ENCODE measurements around the gene MTHFS.

Gene MTHFS

GRCh38 chr15:79886124-79886523 lies 10.7 kb downstream of the MTHFS start:
- TF ChIP-seq CTCF (IDR thresholded peaks at IDR 0.05; ENCODE audit: borderline replicate concordance, control extremely low read depth, extremely low read depth, insufficient read depth, missing control alignments): no peak
- in situ Hi-C loops (cut with MboI; ENCODE audit: low sequenced_read_pairs, unreplicated experiment): loop anchor here (25.0 kb wide), 1 partner anchor 276 kb away; the partner anchor contains the start of gene FAH
- DNase-seq (ENCODE audit: low spot score): no peak

GRCh38 chr15:79884204-79884596 lies 12.6 kb downstream of the MTHFS start:
- TF ChIP-seq CTCF (IDR thresholded peaks at IDR 0.05; ENCODE audit: borderline replicate concordance, control extremely low read depth, extremely low read depth, insufficient read depth, missing control alignments): no peak
- DNase-seq (ENCODE audit: low spot score): no peak
- in situ Hi-C loops (cut with MboI; ENCODE audit: low sequenced_read_pairs, unreplicated experiment): loop anchor here (25.0 kb wide), 1 partner anchor 278 kb away; the partner anchor contains the start of gene FAH

- TF ChIP-seq CTCF (IDR thresholded peaks at IDR 0.05; ENCODE audit: borderline replicate concordance, control extremely low read depth, extremely low read depth, insufficient read depth, missing control alignments): no peak
- no peak for DNase-seq (ENCODE audit: low spot score)
- in situ Hi-C loops (cut with MboI; ENCODE audit: low sequenced_read_pairs, unreplicated experiment): loop anchor here (25.0 kb wide), 1 partner anchor 279 kb away; the partner anchor contains the start of gene FAH
These were observed 13.1 kb downstream of the MTHFS start for GRCh38 chr15:79883579-79884203.

GRCh38 chr15:79881668-79882067 lies 15.1 kb downstream of the MTHFS start:
- TF ChIP-seq CTCF (IDR thresholded peaks at IDR 0.05; ENCODE audit: borderline replicate concordance, control extremely low read depth, extremely low read depth, insufficient read depth, missing control alignments): no peak
- DNase-seq (ENCODE audit: low spot score): no peak
- in situ Hi-C loops (cut with MboI; ENCODE audit: low sequenced_read_pairs, unreplicated experiment): loop anchor here (25.0 kb wide), 1 partner anchor 281 kb away; the partner anchor contains the start of gene FAH

GRCh38 chr15:79881254-79881653 lies 15.6 kb downstream of the MTHFS start:
- in situ Hi-C loops (cut with MboI; ENCODE audit: low sequenced_read_pairs, unreplicated experiment): loop anchor here (25.0 kb wide), 1 partner anchor 281 kb away; the partner anchor contains the start of gene FAH
- no peak for DNase-seq (ENCODE audit: low spot score)
- TF ChIP-seq CTCF (IDR thresholded peaks at IDR 0.05; ENCODE audit: borderline replicate concordance, control extremely low read depth, extremely low read depth, insufficient read depth, missing control alignments): no peak

- DNase-seq (ENCODE audit: low spot score): no peak
- in situ Hi-C loops (cut with MboI; ENCODE audit: low sequenced_read_pairs, unreplicated experiment): loop anchor here (25.0 kb wide), 1 partner anchor 284 kb away; the partner anchor contains the start of gene FAH
- no peak for TF ChIP-seq CTCF (IDR thresholded peaks at IDR 0.05; ENCODE audit: borderline replicate concordance, control extremely low read depth, extremely low read depth, insufficient read depth, missing control alignments)
These were observed 18.6 kb downstream of the MTHFS start for GRCh38 chr15:79878078-79878705.
